ENCODE results near the gene TMEM101. TPM values are rescaled to one million over a fixed set of nuclear protein-coding genes. Genes with fewer than 3 reads are reported as not detected.

Gene TMEM101
- total and polyA plus RNA-seq, 2 of the 13 experiments (the other 11 are each of a cell fraction or from before 2014, with no cell fraction given), result 72.0 to 100 TPM

DNA sequence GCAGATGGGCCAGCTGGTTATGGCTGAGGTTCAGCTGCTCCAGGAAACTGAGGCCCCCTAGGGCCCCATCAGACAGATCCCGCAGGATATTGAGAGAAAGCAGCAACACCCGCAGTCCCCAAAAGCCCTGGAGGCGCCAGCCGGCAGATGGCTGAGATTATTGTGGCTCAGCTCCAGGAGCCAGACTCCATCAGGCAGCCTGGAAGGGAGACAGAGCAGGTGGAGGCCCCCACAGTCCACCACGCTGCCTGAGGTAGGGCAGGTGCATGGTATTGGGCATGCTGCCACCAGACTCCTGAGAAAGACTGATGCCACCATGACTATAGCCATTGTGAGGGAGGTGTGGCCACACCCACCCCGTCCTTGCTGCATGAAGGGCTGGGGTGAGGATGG is 9.5 kb upstream of the TMEM101 start (continued):
- TF ChIP-seq, protein P1, sequence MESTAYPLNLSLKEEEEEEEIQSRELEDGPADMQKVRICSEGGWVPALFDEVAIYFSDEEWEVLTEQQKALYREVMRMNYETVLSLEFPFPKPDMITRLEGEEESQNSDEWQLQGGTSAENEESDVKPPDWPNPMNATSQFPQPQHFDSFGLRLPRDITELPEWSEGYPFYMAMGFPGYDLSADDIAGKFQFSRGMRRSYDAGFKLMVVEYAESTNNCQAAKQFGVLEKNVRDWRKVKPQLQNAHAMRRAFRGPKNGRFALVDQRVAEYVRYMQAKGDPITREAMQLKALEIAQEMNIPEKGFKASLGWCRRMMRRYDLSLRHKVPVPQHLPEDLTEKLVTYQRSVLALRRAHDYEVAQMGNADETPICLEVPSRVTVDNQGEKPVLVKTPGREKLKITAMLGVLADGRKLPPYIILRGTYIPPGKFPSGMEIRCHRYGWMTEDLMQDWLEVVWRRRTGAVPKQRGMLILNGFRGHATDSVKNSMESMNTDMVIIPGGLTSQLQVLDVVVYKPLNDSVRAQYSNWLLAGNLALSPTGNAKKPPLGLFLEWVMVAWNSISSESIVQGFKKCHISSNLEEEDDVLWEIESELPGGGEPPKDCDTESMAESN (CRISPR knock-in tag; conservative IDR thresholded peaks at IDR 0.05), result no peak
- TF ChIP-seq RBFOX2 (IDR thresholded peaks at IDR 0.05; ENCODE audit: low read depth, low read length) (no peak), SAP130 (CRISPR knock-in tag; IDR thresholded peaks at IDR 0.05; ENCODE audit: low read depth) (no peak), ADNP (CRISPR knock-in tag; IDR thresholded peaks at IDR 0.05) (no peak)

DNA sequence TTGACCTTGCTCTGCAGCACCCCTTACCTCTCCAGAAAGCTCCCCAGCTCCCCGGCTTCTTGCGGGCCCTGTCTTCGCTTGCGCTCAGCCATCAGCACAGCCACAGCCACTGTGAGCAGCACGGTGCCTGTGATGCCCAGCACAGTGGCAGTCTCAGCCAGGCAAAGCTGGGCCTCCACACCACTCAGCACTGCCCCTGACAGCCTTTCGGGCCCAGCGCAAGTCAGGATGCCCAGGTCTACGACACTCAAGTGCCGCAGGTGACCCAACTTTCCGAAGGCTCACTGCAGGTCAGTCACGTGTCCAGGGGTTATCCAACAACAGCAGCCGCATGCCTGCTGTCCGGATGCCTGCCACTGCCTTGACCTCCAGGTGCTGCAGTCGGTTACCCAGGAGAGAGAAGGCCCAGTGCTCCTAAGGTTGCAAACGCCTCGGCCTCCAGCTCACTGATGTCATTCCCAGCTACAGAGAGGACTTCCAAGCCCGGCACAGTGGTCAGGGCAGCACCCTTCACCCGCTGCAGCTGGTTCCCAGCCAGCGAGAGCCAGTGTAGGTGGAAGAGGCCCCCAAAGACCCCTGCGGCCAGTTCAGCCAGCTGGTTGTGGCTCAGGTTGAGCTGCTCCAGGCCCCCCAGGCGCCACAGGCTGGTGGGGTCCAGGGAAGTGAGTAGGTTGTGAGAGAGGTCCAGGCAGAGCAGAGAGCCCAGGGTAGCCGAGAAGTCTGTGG is 8.9 kb upstream of the TMEM101 start:
- Histone ChIP-seq H4K20me1 (ENCODE audit: insufficient read depth, low read length) (no peaks in the 10 kb centered on the region), H3K27ac (ENCODE audit: extremely low read length, insufficient read depth, low read length) (no peak overlapping the region), H3K9me3 (ENCODE audit: low read length) (no peaks in the 10 kb centered on the region), H2AFZ (ENCODE audit: low read length) (no peak overlapping the region), H3K4me3 (replicated peaks in 1 of 3; ENCODE audit: insufficient read depth in 1 of 3, low read depth in 2 of 3, low read length in 3 of 3) (no peak overlapping the region), H3K9ac (ENCODE audit: insufficient read depth, low read depth, low read length) (no peak overlapping the region), H3K4me2 (ENCODE audit: low read depth, low read length) (no peak overlapping the region), H3K36me3 (replicated peaks in 1 of 2; ENCODE audit: control insufficient read depth in 1 of 2, insufficient read depth in 2 of 2, low read length in 2 of 2) (peaks cover 5 to 11% of the 10 kb centered on the region in 2 experiments; a peak in 3 of 5 replicates), H3K79me2 (ENCODE audit: insufficient read depth, low read length) (no peaks in the 10 kb centered on the region), H3K27me3 (ENCODE audit: control insufficient read depth in 1 of 2, insufficient read depth in 2 of 2, low read length in 2 of 2) (no peaks in the 10 kb centered on the region), H3K4me1 (ENCODE audit: insufficient read depth, low read length) (no peaks in the 10 kb centered on the region)
- ChIA-PET CTCF (ENCODE audit: low intra/inter-chr PET ratio, low total read pairs) (no interaction called here), POLR2A (interaction anchor here (0.7 kb wide), 1 partner anchor 752 kb away, joined by 3 read pairs; no protein-coding TSS in a partner anchor)
- in situ Hi-C loops (cut with HindIII; ENCODE audit: extremely low pct_ligation_motif_present, low pct_unique_long_range_greater_than_20kb), result no loop called here
- no TSS peak for BruUV-seq (replicated peaks)
- 96% methylated on average over 20 of the region's 22 CpGs for WGBS (ENCODE audit: low lambda C conversion rate)
- DNase-seq (ENCODE audit: low spot score), result no peak
- ATAC-seq, result peak; percentile 25
- no peak for FAIRE-seq
- intact Hi-C loops (cut with micrococcal nuclease; ENCODE audit: unreplicated experiment), result no loop called here
- no peak for TF ChIP-seq ZMYM2 (CRISPR knock-in tag; IDR thresholded peaks at IDR 0.05)
- TF ChIP-seq ZNF776 (CRISPR knock-in tag; IDR thresholded peaks at IDR 0.05), result 0 out of 2 replicates have a peak, but pooled peaks have one; percentile 24
- TF ChIP-seq HCFC1 (IDR thresholded peaks at IDR 0.05; ENCODE audit: low read depth, low read length), result no peak
- TF ChIP-seq AGO2 (optimal IDR thresholded peaks at IDR 0.05; ENCODE audit: low read depth, low read length), result peak; percentile 97
- TF ChIP-seq POLR2G (IDR thresholded peaks at IDR 0.05; ENCODE audit: low read depth, low read length), result peak; percentile 20; the same call in 1 of the 2 replicates
- no peak for TF ChIP-seq ZNF850 (CRISPR knock-in tag; conservative IDR thresholded peaks at IDR 0.05)
- no peak for TF ChIP-seq BHLHE40 (IDR thresholded peaks at IDR 0.05; ENCODE audit: low read length)
- TF ChIP-seq, protein P2, sequence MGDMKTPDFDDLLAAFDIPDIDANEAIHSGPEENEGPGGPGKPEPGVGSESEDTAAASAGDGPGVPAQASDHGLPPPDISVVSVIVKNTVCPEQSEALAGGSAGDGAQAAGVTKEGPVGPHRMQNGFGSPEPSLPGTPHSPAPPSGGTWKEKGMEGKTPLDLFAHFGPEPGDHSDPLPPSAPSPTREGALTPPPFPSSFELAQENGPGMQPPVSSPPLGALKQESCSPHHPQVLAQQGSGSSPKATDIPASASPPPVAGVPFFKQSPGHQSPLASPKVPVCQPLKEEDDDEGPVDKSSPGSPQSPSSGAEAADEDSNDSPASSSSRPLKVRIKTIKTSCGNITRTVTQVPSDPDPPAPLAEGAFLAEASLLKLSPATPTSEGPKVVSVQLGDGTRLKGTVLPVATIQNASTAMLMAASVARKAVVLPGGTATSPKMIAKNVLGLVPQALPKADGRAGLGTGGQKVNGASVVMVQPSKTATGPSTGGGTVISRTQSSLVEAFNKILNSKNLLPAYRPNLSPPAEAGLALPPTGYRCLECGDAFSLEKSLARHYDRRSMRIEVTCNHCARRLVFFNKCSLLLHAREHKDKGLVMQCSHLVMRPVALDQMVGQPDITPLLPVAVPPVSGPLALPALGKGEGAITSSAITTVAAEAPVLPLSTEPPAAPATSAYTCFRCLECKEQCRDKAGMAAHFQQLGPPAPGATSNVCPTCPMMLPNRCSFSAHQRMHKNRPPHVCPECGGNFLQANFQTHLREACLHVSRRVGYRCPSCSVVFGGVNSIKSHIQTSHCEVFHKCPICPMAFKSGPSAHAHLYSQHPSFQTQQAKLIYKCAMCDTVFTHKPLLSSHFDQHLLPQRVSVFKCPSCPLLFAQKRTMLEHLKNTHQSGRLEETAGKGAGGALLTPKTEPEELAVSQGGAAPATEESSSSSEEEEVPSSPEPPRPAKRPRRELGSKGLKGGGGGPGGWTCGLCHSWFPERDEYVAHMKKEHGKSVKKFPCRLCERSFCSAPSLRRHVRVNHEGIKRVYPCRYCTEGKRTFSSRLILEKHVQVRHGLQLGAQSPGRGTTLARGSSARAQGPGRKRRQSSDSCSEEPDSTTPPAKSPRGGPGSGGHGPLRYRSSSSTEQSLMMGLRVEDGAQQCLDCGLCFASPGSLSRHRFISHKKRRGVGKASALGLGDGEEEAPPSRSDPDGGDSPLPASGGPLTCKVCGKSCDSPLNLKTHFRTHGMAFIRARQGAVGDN (CRISPR knock-in tag; IDR thresholded peaks at IDR 0.05), result peak; percentile 28; the same call in 1 of the 2 replicates
- TF ChIP-seq, protein P3, sequence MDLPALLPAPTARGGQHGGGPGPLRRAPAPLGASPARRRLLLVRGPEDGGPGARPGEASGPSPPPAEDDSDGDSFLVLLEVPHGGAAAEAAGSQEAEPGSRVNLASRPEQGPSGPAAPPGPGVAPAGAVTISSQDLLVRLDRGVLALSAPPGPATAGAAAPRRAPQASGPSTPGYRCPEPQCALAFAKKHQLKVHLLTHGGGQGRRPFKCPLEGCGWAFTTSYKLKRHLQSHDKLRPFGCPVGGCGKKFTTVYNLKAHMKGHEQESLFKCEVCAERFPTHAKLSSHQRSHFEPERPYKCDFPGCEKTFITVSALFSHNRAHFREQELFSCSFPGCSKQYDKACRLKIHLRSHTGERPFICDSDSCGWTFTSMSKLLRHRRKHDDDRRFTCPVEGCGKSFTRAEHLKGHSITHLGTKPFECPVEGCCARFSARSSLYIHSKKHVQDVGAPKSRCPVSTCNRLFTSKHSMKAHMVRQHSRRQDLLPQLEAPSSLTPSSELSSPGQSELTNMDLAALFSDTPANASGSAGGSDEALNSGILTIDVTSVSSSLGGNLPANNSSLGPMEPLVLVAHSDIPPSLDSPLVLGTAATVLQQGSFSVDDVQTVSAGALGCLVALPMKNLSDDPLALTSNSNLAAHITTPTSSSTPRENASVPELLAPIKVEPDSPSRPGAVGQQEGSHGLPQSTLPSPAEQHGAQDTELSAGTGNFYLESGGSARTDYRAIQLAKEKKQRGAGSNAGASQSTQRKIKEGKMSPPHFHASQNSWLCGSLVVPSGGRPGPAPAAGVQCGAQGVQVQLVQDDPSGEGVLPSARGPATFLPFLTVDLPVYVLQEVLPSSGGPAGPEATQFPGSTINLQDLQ (CRISPR knock-in tag; IDR thresholded peaks at IDR 0.05), result 0 out of 2 replicates have a peak, but pooled peaks have one; percentile 45

All from HepG2 (cell line).